Measurements from ENCODE around the gene PAM.

Gene PAM

GRCh38 chr5:102930244-102930643, 175.1 kb downstream of the PAM start:
- no peaks in the 10 kb centered on the region for H3K4me1 ChIP-seq (ENCODE audit: control insufficient read depth, insufficient read depth, low read length)
- no peak overlapping the region for H3K27ac ChIP-seq (ENCODE audit: low read depth, low read length)
- H3K4me3 ChIP-seq (ENCODE audit: low read length) = no peak overlapping the region
- no peaks in the 10 kb centered on the region for H3K27me3 ChIP-seq (ENCODE audit: control insufficient read depth, insufficient read depth, low read length)
- no peaks in the 10 kb centered on the region for H3K36me3 ChIP-seq (ENCODE audit: control insufficient read depth, insufficient read depth, low read length)
- no peak overlapping the region for H3K9ac ChIP-seq (ENCODE audit: low read length)

- Histone ChIP-seq H3K4me3 (ENCODE audit: low read length) (no peak overlapping the region), H3K27ac (ENCODE audit: low read depth, low read length) (no peak overlapping the region), H3K27me3 (ENCODE audit: control insufficient read depth, insufficient read depth, low read length) (no peaks in the 10 kb centered on the region), H3K9ac (ENCODE audit: low read length) (no peak overlapping the region), H3K36me3 (ENCODE audit: control insufficient read depth, insufficient read depth, low read length) (no peaks in the 10 kb centered on the region), H3K4me1 (ENCODE audit: control insufficient read depth, insufficient read depth, low read length) (no peaks in the 10 kb centered on the region)
Observed at GRCh38 chr5:102931085-102931725, 176.1 kb downstream of the PAM start.

DNA sequence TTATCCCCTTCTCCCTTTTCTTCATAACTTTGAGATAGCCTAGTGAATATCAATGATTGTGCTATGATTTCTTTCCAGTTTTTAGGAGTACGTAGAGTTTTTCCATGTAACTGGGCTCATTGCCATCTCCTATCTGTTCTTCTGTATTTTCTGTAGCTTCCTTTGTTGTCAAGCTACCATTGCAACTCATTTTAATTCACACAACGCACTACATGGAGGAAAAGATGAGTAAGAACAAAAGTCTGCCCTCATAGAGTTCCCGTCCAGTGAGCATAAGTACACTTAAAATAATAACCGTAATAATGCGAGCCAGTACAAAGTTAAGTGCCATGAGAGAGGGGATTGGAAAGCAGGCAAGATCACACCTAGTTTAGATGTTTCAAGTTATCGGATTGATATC, 177.7 kb downstream of the PAM start:
- no peak overlapping the region for H3K9ac ChIP-seq (ENCODE audit: low read length)
- no peak overlapping the region for H3K27ac ChIP-seq (ENCODE audit: low read depth, low read length)
- H3K4me1 ChIP-seq (ENCODE audit: control insufficient read depth, insufficient read depth, low read length) = no peaks in the 10 kb centered on the region
- no peak overlapping the region for H3K4me3 ChIP-seq (ENCODE audit: low read length)
- no peaks in the 10 kb centered on the region for H3K36me3 ChIP-seq (ENCODE audit: control insufficient read depth, insufficient read depth, low read length)
- no peaks in the 10 kb centered on the region for H3K27me3 ChIP-seq (ENCODE audit: control insufficient read depth, insufficient read depth, low read length)

DNA sequence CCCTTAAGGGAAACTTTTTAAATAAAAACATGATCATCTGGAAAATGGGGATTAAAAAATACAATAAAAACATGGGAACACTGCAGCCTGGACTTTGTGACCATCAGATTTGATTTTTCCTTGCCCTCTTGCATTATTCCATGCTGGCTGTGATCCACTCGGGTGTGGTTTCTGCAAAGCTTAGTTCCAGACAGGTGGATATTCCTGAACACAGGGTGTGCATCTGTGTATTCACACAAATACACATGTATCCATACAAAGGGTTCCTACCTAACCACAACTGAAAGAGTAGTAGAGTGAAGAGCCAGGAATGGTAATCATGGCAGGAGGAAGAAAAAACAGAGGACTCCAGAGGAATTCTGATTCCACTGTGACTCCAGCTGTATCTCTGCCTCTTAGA, 178.2 kb downstream of the PAM start:
- Histone ChIP-seq H3K27ac (ENCODE audit: low read depth, low read length) (no peak overlapping the region), H3K4me1 (ENCODE audit: control insufficient read depth, insufficient read depth, low read length) (no peaks in the 10 kb centered on the region), H3K27me3 (ENCODE audit: control insufficient read depth, insufficient read depth, low read length) (no peaks in the 10 kb centered on the region), H3K9ac (ENCODE audit: low read length) (no peak overlapping the region), H3K4me3 (ENCODE audit: low read length) (no peak overlapping the region), H3K36me3 (ENCODE audit: control insufficient read depth, insufficient read depth, low read length) (no peaks in the 10 kb centered on the region)

GRCh38 chr5:102933721-102934459, 178.8 kb downstream of the PAM start:
- Histone ChIP-seq H3K9ac (ENCODE audit: low read length) (no peak overlapping the region), H3K27me3 (ENCODE audit: control insufficient read depth, insufficient read depth, low read length) (no peaks in the 10 kb centered on the region), H3K36me3 (ENCODE audit: control insufficient read depth, insufficient read depth, low read length) (no peaks in the 10 kb centered on the region), H3K4me1 (ENCODE audit: control insufficient read depth, insufficient read depth, low read length) (no peaks in the 10 kb centered on the region), H3K4me3 (ENCODE audit: low read length) (no peak overlapping the region), H3K27ac (ENCODE audit: low read depth, low read length) (no peak overlapping the region)

- no peaks in the 10 kb centered on the region for H3K4me1 ChIP-seq (ENCODE audit: control insufficient read depth, insufficient read depth, low read length)
- no peaks in the 10 kb centered on the region for H3K27me3 ChIP-seq (ENCODE audit: control insufficient read depth, insufficient read depth, low read length)
- H3K4me3 ChIP-seq (ENCODE audit: low read length) = no peak overlapping the region
- no peaks in the 10 kb centered on the region for H3K36me3 ChIP-seq (ENCODE audit: control insufficient read depth, insufficient read depth, low read length)
- H3K9ac ChIP-seq (ENCODE audit: low read length) = no peak overlapping the region
- H3K27ac ChIP-seq (ENCODE audit: low read depth, low read length) = no peak overlapping the region
Observed at GRCh38 chr5:102937894-102938293, 182.8 kb downstream of the PAM start.

DNA sequence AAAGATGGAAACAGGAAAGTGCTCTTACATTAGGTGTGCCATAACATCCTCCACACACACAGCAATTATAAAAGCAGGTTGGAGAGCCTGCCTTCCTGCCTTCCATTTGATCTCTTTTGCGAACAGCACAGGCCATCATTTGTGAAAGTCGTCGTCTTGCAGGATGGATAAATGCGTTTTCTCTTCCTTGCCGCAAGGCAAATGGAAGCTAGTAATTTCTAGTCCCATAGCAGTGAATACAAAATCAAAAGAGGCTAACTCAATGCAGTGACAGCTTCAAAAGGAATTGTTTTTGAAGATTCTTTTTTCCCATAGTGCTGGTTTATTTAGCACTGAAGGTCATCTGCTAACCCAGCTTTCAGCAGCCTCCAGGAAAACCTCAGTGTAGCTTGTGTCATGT, 186.0 kb downstream of the PAM start:
- Histone ChIP-seq H3K27me3 (ENCODE audit: control insufficient read depth, insufficient read depth, low read length) (no peaks in the 10 kb centered on the region), H3K27ac (ENCODE audit: low read depth, low read length) (no peak overlapping the region), H3K4me1 (ENCODE audit: control insufficient read depth, insufficient read depth, low read length) (no peaks in the 10 kb centered on the region), H3K4me3 (ENCODE audit: low read length) (no peak overlapping the region), H3K9ac (ENCODE audit: low read length) (no peak overlapping the region), H3K36me3 (ENCODE audit: control insufficient read depth, insufficient read depth, low read length) (no peaks in the 10 kb centered on the region)

DNA sequence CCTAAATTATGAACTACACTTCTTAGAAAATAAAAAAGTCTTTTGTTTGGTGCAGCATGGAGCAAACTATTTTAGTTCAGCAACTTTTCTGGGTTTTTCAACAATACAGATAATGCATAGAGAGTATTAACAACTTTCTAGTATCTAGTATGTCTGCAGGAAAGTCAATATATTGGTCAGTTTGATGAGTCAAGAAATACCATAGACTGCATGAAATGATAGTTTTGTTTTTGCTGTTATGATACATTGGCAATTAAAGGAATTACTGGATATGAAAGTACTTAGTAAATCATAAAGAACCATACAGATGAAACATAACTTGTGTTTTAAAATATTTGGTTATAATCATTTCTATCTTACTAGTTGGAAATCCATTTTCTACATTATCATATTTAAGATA, 191.3 kb downstream of the PAM start:
- Histone ChIP-seq H3K36me3 (ENCODE audit: control insufficient read depth, insufficient read depth, low read length) (no peaks in the 10 kb centered on the region), H3K27me3 (ENCODE audit: control insufficient read depth, insufficient read depth, low read length) (no peaks in the 10 kb centered on the region), H3K9ac (ENCODE audit: low read length) (no peak overlapping the region), H3K4me3 (ENCODE audit: low read length) (no peak overlapping the region), H3K4me1 (ENCODE audit: control insufficient read depth, insufficient read depth, low read length) (no peaks in the 10 kb centered on the region), H3K27ac (ENCODE audit: low read depth, low read length) (no peak overlapping the region)

DNA sequence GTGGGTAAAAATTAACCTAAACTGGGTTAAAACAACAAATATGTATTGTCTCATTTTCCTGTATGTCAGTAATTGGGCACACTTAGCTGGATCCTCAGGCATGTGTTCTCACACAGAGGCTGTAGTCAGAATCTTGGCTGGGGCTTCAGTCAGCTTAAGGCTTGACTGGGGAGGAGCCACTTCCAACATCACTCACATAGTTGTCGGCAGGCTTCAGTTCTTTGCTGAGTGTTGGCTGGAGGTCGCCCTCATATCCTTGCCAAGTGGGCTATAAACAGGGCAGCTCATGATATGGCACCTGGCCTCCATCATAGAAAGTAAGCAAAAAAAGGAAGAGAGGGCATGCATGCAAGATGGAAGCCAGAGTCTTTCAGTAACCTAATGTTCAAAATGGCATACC, 191.9 kb downstream of the PAM start:
- Histone ChIP-seq H3K36me3 (ENCODE audit: control insufficient read depth, insufficient read depth, low read length) (no peaks in the 10 kb centered on the region), H3K27ac (ENCODE audit: low read depth, low read length) (no peak overlapping the region), H3K4me3 (ENCODE audit: low read length) (no peak overlapping the region), H3K9ac (ENCODE audit: low read length) (no peak overlapping the region), H3K4me1 (ENCODE audit: control insufficient read depth, insufficient read depth, low read length) (no peaks in the 10 kb centered on the region), H3K27me3 (ENCODE audit: control insufficient read depth, insufficient read depth, low read length) (no peaks in the 10 kb centered on the region)

- H3K9ac ChIP-seq (ENCODE audit: low read length) = no peak overlapping the region
- H3K27ac ChIP-seq (ENCODE audit: low read depth, low read length) = no peak overlapping the region
- H3K27me3 ChIP-seq (ENCODE audit: control insufficient read depth, insufficient read depth, low read length) = no peaks in the 10 kb centered on the region
- H3K4me1 ChIP-seq (ENCODE audit: control insufficient read depth, insufficient read depth, low read length) = no peaks in the 10 kb centered on the region
- no peaks in the 10 kb centered on the region for H3K36me3 ChIP-seq (ENCODE audit: control insufficient read depth, insufficient read depth, low read length)
- H3K4me3 ChIP-seq (ENCODE audit: low read length) = no peak overlapping the region
Observed at GRCh38 chr5:102955488-102955887, 200.4 kb downstream of the PAM start.

DNA sequence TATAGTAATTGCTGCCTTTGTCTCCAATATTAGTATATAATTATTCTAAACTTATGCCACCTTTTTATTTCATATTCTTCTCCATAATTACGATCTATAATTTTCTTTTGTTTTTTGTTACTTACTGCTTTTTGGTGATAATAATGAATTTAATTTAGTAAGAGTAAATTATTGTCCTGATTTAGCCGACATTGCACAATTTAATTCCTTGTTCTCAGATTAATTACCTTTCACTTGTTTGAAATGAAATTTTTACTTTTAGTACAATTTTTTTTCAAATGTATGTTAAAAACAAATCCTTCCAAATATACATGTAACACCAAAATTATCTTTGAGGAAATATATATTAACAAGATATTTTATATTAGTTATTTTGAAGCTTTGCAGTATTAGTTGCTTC, 201.5 kb downstream of the PAM start:
- no peak overlapping the region for H3K4me3 ChIP-seq (ENCODE audit: low read length)
- no peak overlapping the region for H3K9ac ChIP-seq (ENCODE audit: low read length)
- H3K36me3 ChIP-seq (ENCODE audit: control insufficient read depth, insufficient read depth, low read length) = no peaks in the 10 kb centered on the region
- no peak overlapping the region for H3K27ac ChIP-seq (ENCODE audit: low read depth, low read length)
- no peaks in the 10 kb centered on the region for H3K4me1 ChIP-seq (ENCODE audit: control insufficient read depth, insufficient read depth, low read length)
- H3K27me3 ChIP-seq (ENCODE audit: control insufficient read depth, insufficient read depth, low read length) = no peaks in the 10 kb centered on the region

DNA sequence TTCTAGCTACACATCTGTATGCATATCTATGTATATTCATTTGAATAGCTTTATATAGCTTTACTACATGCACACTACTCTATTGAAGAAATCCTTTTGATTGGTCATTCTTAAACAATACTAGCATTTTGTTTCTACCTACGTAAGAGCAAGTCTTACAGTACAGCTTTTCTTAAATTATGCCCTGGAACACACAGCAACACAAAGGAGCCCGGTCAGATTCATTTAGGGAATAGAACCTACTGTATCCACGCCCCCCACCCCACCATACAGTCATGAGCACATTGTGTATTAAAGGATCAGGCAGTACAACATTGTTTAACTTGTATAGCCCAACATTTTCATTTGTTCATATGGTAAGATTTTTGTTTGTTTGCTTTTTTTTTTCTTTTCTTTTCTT, 202.0 kb downstream of the PAM start:
- Histone ChIP-seq H3K4me3 (ENCODE audit: low read length) (no peak overlapping the region), H3K4me1 (ENCODE audit: control insufficient read depth, insufficient read depth, low read length) (no peaks in the 10 kb centered on the region), H3K36me3 (ENCODE audit: control insufficient read depth, insufficient read depth, low read length) (no peaks in the 10 kb centered on the region), H3K27me3 (ENCODE audit: control insufficient read depth, insufficient read depth, low read length) (no peaks in the 10 kb centered on the region), H3K9ac (ENCODE audit: low read length) (no peak overlapping the region), H3K27ac (ENCODE audit: low read depth, low read length) (no peak overlapping the region)

GRCh38 chr5:102958481-102959011, 203.4 kb downstream of the PAM start:
- Histone ChIP-seq H3K9ac (ENCODE audit: low read length) (no peak overlapping the region), H3K27ac (ENCODE audit: low read depth, low read length) (no peak overlapping the region), H3K36me3 (ENCODE audit: control insufficient read depth, insufficient read depth, low read length) (no peaks in the 10 kb centered on the region), H3K4me3 (ENCODE audit: low read length) (no peak overlapping the region), H3K4me1 (ENCODE audit: control insufficient read depth, insufficient read depth, low read length) (no peaks in the 10 kb centered on the region), H3K27me3 (ENCODE audit: control insufficient read depth, insufficient read depth, low read length) (no peaks in the 10 kb centered on the region)
